Muscle layer of duodenum (tissue), 2 donors: ENCODE results near the gene CLASP1.
"Not testable (repeated sequence)": the region's sequence is repeated elsewhere in the genome, so short reads cannot be mapped to it uniquely, and the experiment has no call there.

Source experiments
- H3K27ac ChIP-seq: one replicate; pipeline ENCODE4 v1.7.0; 2013; ENCODE audit warnings: mild to moderate bottlenecking, low read length
- H3K27me3 ChIP-seq: one replicate; pipeline ENCODE4 v1.7.0; 2013; ENCODE audit warnings: low read depth, mild to moderate bottlenecking, control low read depth, low read length
- H3K36me3 ChIP-seq, 2 donors: one replicate each; pipeline ENCODE4 v1.7.0; 2013; ENCODE audit warnings: low read length in 2 of 2, control low read depth in 1 of 2, mild to moderate bottlenecking in 1 of 2; ENCODE audit not compliant: insufficient read depth in 2 of 2, control insufficient read depth in 1 of 2
- H3K4me1 ChIP-seq, 2 donors: one replicate each; pipeline ENCODE4 v1.7.0; 2013; ENCODE audit warnings: low read length in 2 of 2, mild to moderate bottlenecking in 2 of 2, control low read depth in 1 of 2, moderate library complexity in 1 of 2; ENCODE audit not compliant: insufficient read depth in 2 of 2, control insufficient read depth in 1 of 2
- H3K4me3 ChIP-seq, 2 donors: one replicate each; pipeline ENCODE4 v1.7.0; 2013; ENCODE audit warnings: low read length in 2 of 2, low read depth in 1 of 2, mild to moderate bottlenecking in 1 of 2
- H3K9me3 ChIP-seq, 2 donors: one replicate each; pipeline ENCODE4 v1.7.0; 2013; ENCODE audit warnings: low read length in 2 of 2, control low read depth in 1 of 2, mild to moderate bottlenecking in 1 of 2; ENCODE audit not compliant: control insufficient read depth in 1 of 2
- donor health status: healthy.

Gene CLASP1

DNA sequence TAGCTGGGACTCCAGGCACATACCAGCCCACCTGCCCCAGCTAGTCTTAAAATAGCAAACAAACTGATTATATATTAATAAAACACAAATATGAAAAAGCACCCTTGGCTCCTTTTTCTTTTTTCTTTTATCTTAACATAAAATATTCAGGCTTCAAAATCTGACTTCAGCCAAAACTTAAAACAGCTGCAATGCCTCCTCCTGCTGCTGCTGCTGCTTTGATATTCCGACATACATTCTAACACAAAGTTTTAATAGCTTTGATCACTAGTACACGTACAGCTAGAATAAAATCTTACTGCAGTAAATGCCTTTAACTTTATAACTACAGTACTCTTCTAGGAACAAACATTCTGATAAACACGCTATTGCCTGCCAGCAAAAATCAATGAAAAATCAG, 190.0 kb downstream of the CLASP1 start:
- Histone ChIP-seq H3K36me3 (peaks cover 28 to 36% of the 10 kb centered on the region in 2 donors), H3K9me3 (no peaks in the 10 kb centered on the region), H3K4me3 (no peak overlapping the region), H3K27me3 (no peaks in the 10 kb centered on the region), H3K4me1 (no peaks in the 10 kb centered on the region), H3K27ac (no peak overlapping the region)

DNA sequence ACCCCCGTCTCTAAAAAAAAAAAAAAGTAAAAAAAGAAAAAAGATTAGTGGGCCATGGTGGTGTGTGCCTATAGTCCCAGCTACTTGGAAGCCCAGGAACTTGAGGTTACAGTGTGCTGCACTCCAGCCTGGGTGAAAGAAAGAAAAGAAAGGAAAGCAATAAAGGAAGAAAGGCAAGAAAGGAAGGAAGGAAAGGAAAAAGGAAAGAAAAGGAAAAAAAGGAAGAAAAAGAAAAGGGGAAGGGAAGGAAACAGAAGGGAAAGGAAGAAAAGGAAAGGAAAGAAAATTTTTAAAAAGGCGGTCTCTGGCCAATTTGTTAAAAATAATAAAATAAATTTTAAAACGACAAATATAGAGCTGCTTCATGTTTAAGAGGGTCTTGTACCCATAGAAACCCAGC, 192.9 kb downstream of the CLASP1 start:
- Histone ChIP-seq H3K36me3 (peaks cover 25 to 47% of the 10 kb centered on the region in 2 donors), H3K4me1 (no peaks in the 10 kb centered on the region), H3K27ac (no peak overlapping the region), H3K27me3 (no peaks in the 10 kb centered on the region), H3K9me3 (no peaks in the 10 kb centered on the region), H3K4me3 (no peak overlapping the region)

DNA sequence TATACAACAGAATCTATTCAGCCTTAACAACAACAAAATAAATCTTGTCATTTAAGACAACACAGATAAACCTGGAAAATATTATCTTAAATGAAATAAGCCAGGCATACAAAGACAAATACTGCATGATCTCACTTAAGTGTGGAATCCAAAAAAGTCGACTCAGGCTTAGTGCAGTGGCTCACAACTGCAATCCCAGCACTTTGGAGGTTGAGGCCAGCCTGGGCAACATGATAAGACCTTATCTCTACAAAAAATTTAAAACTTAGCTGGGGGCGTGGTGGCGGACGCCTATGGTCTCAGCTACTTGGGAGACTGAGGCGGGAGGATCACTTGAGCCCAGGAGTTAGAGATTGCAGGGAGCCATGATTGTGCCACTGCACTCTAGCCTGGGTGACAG, 193.8 kb downstream of the CLASP1 start:
- Histone ChIP-seq H3K27me3 (no peaks in the 10 kb centered on the region), H3K36me3 (peaks cover 31 to 51% of the 10 kb centered on the region in 2 donors)

DNA sequence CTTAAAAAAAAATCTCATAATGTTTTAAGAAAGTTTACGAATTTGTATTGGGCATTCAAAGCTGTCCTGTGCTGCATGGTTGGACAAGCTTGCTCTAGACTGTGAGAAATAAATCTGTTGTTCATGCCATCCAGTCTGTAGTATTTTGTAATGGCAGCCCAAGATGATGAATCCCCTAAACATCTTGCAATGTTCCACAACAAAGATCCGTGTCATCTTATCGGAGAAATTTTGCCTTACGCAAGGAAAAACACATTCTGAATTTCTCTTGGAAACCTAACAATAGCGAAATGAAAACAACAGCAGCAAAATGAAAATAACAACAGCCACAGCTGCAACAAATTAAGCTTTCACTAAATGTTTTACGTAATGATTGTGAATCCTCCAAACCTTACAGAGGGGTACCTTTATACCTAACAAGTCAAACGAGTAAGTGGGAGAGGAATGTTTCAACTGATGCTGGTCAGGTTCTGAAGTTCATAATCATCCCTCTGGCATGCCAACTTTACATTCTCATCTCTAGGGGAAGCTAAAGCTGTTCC, 194.6 kb downstream of the CLASP1 start:
- H3K9me3 ChIP-seq = no peaks in the 10 kb centered on the region
- no peak overlapping the region for H3K27ac ChIP-seq
- peaks cover 34 to 54% of the 10 kb centered on the region in 2 donors for H3K36me3 ChIP-seq
- no peaks in the 10 kb centered on the region for H3K4me1 ChIP-seq
- H3K4me3 ChIP-seq = no peak overlapping the region
- no peaks in the 10 kb centered on the region for H3K27me3 ChIP-seq

More for the DNA sequence above, 193.8 kb downstream of the CLASP1 start:
- Histone ChIP-seq H3K4me1 (no peaks in the 10 kb centered on the region), H3K27ac (no peak overlapping the region), H3K9me3 (no peaks in the 10 kb centered on the region), H3K4me3 (no peak overlapping the region)

DNA sequence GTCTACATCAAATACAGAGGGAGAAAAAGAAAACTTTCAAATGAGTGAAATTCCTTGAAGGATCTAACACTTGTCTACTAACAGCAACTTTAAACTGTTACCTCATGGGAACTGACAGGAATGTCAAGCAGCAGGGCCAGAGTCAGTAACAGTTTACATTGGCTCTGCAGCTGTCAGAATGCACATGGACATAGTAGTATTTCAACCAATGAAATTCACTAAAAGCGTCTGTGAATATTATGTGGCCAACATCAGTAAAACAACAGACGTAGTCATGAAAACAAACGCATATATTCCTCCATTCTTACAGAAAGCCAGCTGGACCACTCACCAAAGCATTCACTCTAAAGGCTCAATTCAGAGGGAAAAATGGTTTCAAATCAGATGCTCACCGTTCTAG, 197.9 kb downstream of the CLASP1 start:
- Histone ChIP-seq H3K36me3 (peaks cover 59 to 63% of the 10 kb centered on the region in 2 donors), H3K4me3 (no peak overlapping the region), H3K27ac (no peak overlapping the region), H3K27me3 (no peaks in the 10 kb centered on the region), H3K9me3 (no peaks in the 10 kb centered on the region), H3K4me1 (no peaks in the 10 kb centered on the region)

DNA sequence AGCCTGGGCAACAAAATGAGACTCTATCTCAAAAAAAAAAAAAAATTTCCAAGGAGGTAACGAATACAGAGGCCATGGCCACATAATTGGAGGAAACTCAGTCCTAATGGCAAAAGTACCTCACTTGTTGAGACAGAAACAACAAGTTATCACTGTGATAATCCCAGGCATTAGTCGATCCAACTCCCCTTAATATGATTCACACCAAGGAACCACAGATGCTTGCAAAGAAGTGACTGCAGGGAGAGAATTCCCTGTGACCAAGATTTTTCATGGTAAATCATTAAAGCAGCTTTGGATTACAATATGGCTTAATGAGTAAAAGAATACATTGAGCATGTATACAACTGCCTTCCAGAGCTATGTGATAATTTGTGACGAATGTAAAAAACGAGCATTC, 199.0 kb downstream of the CLASP1 start:
- no peaks in the 10 kb centered on the region for H3K27me3 ChIP-seq
- H3K4me3 ChIP-seq = no peak overlapping the region
- H3K36me3 ChIP-seq = peaks cover 63 to 69% of the 10 kb centered on the region in 2 donors
- H3K9me3 ChIP-seq = no peaks in the 10 kb centered on the region
- H3K4me1 ChIP-seq = no peaks in the 10 kb centered on the region
- no peak overlapping the region for H3K27ac ChIP-seq

DNA sequence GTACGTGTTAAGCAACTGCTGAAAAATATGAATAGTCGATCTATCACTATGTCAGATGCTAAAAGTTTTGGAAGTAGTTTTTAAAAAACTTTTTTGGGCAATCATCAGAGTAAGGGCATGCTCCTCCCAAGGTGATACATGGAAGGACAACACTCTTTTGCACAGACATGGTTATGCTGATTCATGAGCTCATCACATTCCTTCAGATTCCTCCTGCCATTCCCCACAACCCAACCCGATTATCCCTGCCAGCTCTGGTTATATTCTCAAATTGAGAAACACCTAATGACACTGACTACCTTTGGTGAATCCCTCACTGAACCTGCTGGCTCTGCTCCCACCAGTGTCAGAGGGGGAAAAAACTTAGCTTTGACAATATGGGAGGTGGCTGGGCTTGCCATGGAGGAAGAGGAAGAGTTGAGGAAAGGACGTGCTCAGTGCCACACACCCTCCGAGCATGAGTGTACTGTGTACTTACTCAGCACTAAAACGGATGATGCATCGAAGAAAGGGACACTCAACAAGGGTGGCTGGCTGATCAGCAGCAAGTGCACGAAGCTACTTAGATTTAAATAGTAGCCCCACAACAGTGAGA, 202.5 kb downstream of the CLASP1 start:
- H3K9me3 ChIP-seq = no peaks in the 10 kb centered on the region
- peaks cover 70 to 75% of the 10 kb centered on the region in 2 donors for H3K36me3 ChIP-seq
- H3K4me1 ChIP-seq = no peaks in the 10 kb centered on the region
- no peak overlapping the region for H3K4me3 ChIP-seq
- H3K27ac ChIP-seq = no peak overlapping the region
- H3K27me3 ChIP-seq = no peaks in the 10 kb centered on the region

DNA sequence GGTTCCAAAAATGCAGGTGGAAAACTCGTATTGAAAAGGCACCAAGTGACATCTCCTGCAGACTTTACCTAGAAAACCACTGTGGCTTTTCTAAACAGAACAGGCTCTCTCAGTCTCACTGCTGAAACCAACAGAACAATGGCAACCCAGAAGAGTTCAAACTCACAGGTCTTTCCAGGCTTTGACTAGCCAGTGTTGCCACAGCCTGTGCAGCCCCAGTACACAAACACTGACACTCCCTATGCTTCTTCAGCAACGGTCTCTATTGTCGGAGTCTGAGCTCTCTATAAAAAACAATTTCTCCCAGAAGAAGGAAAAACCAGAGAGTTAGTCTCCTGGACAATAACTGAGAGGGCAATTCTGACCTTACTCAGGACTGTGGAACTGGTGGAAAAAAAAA, 206.4 kb downstream of the CLASP1 start:
- Histone ChIP-seq H3K36me3 (peaks cover 47 to 58% of the 10 kb centered on the region in 2 donors), H3K9me3 (no peaks in the 10 kb centered on the region), H3K4me1 (no peaks in the 10 kb centered on the region), H3K27ac (no peak overlapping the region), H3K4me3 (no peak overlapping the region), H3K27me3 (no peaks in the 10 kb centered on the region)

DNA sequence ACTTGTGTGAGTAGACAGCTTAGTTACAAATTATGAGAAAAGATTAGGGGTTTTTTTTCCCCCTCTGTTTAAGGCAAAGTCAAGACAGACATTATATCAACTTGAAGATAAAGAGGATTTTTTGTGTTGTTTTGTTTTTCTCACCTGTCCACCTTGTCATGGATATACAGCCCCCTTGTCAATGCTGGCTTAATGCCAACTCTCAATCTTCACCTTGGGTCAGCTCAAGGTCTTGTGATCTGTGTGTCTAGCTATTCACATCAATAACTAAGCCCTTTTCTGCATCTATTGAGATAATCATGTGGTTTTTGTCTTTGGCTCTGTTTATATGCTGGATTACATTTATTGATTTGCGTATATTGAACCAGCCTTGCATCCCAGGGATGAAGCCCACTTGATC, 211.0 kb downstream of the CLASP1 start:
- H3K27me3 ChIP-seq = not testable (repeated sequence)

DNA sequence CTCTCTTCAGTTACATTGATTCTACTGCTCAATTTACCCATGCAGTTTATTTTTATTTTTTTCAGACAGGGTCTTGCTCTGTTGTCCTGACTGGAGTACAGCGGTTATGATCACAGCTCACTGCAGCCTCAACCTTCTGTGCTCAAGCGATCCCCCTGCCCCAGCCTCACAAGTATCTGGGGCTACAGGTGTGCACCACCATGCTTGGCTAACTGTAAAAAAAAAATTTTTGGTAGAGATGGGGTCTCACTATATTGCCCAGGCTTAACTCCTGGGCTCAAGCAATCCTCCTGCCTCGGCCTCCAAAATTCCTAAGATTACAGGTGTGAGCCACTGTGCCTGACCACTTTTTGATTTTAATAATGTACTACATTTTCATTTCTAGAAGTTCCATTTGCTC, 212.3 kb downstream of the CLASP1 start:
- Histone ChIP-seq H3K4me1 (no peaks in the 10 kb centered on the region), H3K4me3 (no peak overlapping the region), H3K27me3 (no peaks in the 10 kb centered on the region), H3K36me3 (peaks cover 0 to 16% of the 10 kb centered on the region in 2 donors), H3K27ac (no peak overlapping the region), H3K9me3 (no peaks in the 10 kb centered on the region)

More for the DNA sequence above, 211.0 kb downstream of the CLASP1 start:
- H3K4me3 ChIP-seq, H3K9me3 ChIP-seq, H3K4me1 ChIP-seq, H3K27ac ChIP-seq: not testable (repeated sequence)
- H3K36me3 ChIP-seq = peaks cover 5 to 22% of the 10 kb centered on the region in 2 donors

DNA sequence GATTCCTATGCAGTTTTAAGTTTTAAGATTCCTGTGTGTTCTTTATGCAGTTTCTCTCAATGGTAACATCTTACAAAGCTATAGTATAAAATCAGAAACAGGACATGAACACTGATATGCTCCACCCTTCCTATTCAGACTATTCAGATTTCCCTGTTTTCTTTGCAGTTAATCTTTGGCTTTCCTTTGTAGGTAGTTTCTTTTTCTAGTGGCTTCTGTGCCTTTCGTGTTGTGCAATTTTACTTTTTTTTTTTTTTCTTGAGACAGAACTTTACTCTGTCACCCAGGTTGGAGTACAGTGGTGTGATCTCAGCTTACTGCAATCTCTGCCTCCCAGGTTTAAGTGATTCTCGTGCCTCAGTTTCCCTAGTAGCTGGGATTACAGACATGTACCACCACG, 213.5 kb downstream of the CLASP1 start:
- H3K9me3 ChIP-seq = no peaks in the 10 kb centered on the region
- H3K4me1 ChIP-seq = no peaks in the 10 kb centered on the region
- H3K27ac ChIP-seq = no peak overlapping the region
- H3K36me3 ChIP-seq = peaks cover 0 to 12% of the 10 kb centered on the region in 2 donors
- no peak overlapping the region for H3K4me3 ChIP-seq
- H3K27me3 ChIP-seq = no peaks in the 10 kb centered on the region

DNA sequence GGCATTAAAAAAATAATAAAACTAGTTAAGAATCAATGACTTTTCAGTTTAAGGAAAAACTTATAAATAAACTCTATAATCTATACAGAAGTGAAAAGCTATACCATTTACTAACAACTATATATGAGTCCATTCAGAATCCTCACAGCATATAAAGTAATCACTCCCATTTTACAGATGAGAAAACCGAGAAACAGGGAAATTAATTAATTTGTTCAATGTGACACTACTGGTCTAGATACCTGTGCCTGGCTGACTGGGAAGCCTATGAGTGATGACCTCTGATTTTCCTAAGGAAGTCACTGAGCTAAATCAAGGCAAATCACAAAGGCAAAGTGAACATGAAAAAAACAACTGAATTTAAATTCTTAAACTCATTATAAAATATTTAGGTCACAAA, 218.0 kb downstream of the CLASP1 start:
- Histone ChIP-seq H3K27me3 (no peaks in the 10 kb centered on the region), H3K36me3 (peaks cover 27 to 34% of the 10 kb centered on the region in 2 donors), H3K4me1 (no peaks in the 10 kb centered on the region), H3K4me3 (no peak overlapping the region), H3K27ac (no peak overlapping the region), H3K9me3 (no peaks in the 10 kb centered on the region)
